A673 (cell line): ENCODE data around the gene PIK3R6. TPM values are rescaled to one million over a fixed set of nuclear protein-coding genes. Genes with fewer than 3 reads are reported as not detected.
"Not testable (repeated sequence)": the region's sequence is repeated elsewhere in the genome, so short reads cannot be mapped to it uniquely, and the experiment has no call there.

Source experiments
- BruUV-seq: library from RNA; stranded (reverse); fragments of 400-500 nt; replicated peaks from 2 replicates; lab custom pipeline; 2021; lab: Mats Ljungman, UMichigan
- CTCF ChIA-PET: fragments of 300-600 bp; sonication (Branson Sonifier 250); formaldehyde crosslinking; loops from one replicate; lab custom pipeline; 2022; ENCODE audit warnings: antibody characterized with exemption; lab: Charles Lee
- POLR2A ChIA-PET: fragments of 300-600 bp; sonication (Branson Sonifier 250); formaldehyde crosslinking; loops from one replicate; lab custom pipeline; 2022; ENCODE audit warnings: antibody characterized with exemption; ENCODE audit not compliant: low non-redundant PET; lab: Charles Lee
- DNase-seq: peaks from one replicate; pipeline ENCODE4 v3.0.0-alpha.2; 2015; ENCODE audit warnings: low spot score
- H3K27ac ChIP-seq: fragments of 200-600 bp; sonication (generic); 2 replicates; pipeline ENCODE4 v1.5.1; 2016; ENCODE audit warnings: mixed run types, low read depth, mild to moderate bottlenecking, mixed read lengths, antibody characterized with exemption, low read length; ENCODE audit not compliant: poor library complexity, severe bottlenecking
- H3K27me3 ChIP-seq: fragments of 200-600 bp; sonication (generic); replicated peaks from 2 replicates; pipeline ENCODE4 v1.6.1; 2017; ENCODE audit warnings: mixed run types, low read depth, mild to moderate bottlenecking, mixed read lengths, antibody characterized with exemption, low read length; ENCODE audit not compliant: insufficient read depth, poor library complexity
- H3K36me3 ChIP-seq: fragments of 200-600 bp; sonication (generic); 2 replicates; pipeline ENCODE4 v1.6.1; 2016; ENCODE audit warnings: mixed run types, mild to moderate bottlenecking, mixed read lengths, antibody characterized with exemption, low read length; ENCODE audit not compliant: insufficient read depth, poor library complexity, severe bottlenecking
- H3K4me1 ChIP-seq: fragments of 200-600 bp; sonication (generic); 2 replicates; pipeline ENCODE4 v1.6.1; 2017; ENCODE audit warnings: mixed run types, mild to moderate bottlenecking, mixed read lengths, antibody characterized with exemption, low read length; ENCODE audit not compliant: insufficient read depth, poor library complexity, severe bottlenecking
- H3K4me3 ChIP-seq: fragments of 200-600 bp; sonication (generic); 2 replicates; pipeline ENCODE4 v1.5.1; 2016; ENCODE audit warnings: low read depth, mixed run types, mild to moderate bottlenecking, mixed read lengths, low read length; ENCODE audit not compliant: poor library complexity, severe bottlenecking
- H3K9me3 ChIP-seq: fragments of 200-600 bp; sonication (generic); 2 replicates; pipeline ENCODE4 v1.6.1; 2016; ENCODE audit warnings: mixed run types, low read depth, mild to moderate bottlenecking, mixed read lengths, antibody characterized with exemption, low read length; ENCODE audit not compliant: poor library complexity, severe bottlenecking
- EZH2 ChIP-seq: fragments of 200-600 bp; sonication (generic); IDR thresholded peaks from 2 replicates; pipeline ENCODE4 v1.6.1; 2017; ENCODE audit warnings: borderline replicate concordance, low read depth, mild to moderate bottlenecking, mixed read lengths, antibody characterized with exemption, low read length; ENCODE audit not compliant: poor library complexity, severe bottlenecking
- intact Hi-C: fragments of 100-400 bp; cut with micrococcal nuclease; formaldehyde crosslinking; loops from one replicate; pipeline ENCODE4 v1.10.0; 2022; ENCODE audit not compliant: unreplicated experiment
- total RNA-seq: library from RNA; stranded (reverse); gene quantifications from 2 replicates; pipeline ENCODE4 v1.2.3, GENCODE V29; 2021
- TF ChIP-seq, protein P1 (sequence below): fragments of 300-800, 200-600 bp; sonication (generic); conservative IDR thresholded peaks from 2 replicates; pipeline ENCODE4 v1.5.1; 2017; ENCODE audit warnings: low read depth, mild to moderate bottlenecking, antibody characterized with exemption, low read length, moderate library complexity, mixed read lengths

Gene PIK3R6
- total RNA-seq, 1 experiment from 2014 or later: not detected

DNA sequence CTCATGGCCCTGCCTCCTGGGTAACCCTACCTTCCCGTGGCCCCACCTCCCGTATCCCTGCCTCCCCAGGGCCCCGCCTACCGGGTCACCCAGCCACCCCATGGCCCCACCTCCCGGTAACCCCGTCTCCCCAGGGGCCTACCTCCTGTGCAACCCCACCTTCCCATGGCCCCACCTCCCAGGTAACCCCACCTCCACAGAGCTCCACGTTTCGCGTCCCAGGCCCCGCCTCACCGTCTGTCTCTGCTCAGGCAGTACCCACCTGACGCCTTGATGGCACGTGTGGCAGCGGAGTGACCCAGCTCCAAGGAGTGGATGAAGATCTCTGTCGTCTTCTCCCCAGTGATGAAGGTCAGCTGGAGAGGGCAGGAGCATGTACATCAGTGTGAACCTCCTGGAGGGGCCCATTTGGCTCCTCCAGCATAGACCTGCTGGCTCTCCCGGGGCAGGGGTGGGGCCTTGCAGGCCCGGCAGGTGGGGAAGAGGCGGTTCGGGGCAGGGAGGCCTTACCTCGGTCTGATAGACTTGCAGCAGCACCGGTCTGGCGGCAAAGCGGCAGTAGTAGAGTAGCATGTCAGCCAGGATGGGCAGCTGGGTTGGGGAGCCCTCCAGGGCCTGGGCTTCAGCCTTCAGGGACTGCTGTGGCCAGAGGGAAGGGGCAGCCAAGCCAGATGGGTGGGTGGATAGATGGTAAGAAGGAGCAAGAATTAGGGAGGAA lies 18.7 kb upstream of the PIK3R6 start:
- Histone ChIP-seq H3K36me3 (no peaks in the 10 kb centered on the region), H3K4me1 (no peaks in the 10 kb centered on the region), H3K27me3 (no peaks in the 10 kb centered on the region), H3K9me3 (no peaks in the 10 kb centered on the region), H3K4me3 (no peak overlapping the region), H3K27ac (no peak overlapping the region)
- intact Hi-C loops: no loop called here
- TF ChIP-seq, protein P1, sequence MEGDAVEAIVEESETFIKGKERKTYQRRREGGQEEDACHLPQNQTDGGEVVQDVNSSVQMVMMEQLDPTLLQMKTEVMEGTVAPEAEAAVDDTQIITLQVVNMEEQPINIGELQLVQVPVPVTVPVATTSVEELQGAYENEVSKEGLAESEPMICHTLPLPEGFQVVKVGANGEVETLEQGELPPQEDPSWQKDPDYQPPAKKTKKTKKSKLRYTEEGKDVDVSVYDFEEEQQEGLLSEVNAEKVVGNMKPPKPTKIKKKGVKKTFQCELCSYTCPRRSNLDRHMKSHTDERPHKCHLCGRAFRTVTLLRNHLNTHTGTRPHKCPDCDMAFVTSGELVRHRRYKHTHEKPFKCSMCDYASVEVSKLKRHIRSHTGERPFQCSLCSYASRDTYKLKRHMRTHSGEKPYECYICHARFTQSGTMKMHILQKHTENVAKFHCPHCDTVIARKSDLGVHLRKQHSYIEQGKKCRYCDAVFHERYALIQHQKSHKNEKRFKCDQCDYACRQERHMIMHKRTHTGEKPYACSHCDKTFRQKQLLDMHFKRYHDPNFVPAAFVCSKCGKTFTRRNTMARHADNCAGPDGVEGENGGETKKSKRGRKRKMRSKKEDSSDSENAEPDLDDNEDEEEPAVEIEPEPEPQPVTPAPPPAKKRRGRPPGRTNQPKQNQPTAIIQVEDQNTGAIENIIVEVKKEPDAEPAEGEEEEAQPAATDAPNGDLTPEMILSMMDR: no peak
- TF ChIP-seq EZH2: no peak
- POLR2A ChIA-PET: no interaction called here
- BruUV-seq: no TSS peak
- CTCF ChIA-PET: no interaction called here
- no peak for DNase-seq

DNA sequence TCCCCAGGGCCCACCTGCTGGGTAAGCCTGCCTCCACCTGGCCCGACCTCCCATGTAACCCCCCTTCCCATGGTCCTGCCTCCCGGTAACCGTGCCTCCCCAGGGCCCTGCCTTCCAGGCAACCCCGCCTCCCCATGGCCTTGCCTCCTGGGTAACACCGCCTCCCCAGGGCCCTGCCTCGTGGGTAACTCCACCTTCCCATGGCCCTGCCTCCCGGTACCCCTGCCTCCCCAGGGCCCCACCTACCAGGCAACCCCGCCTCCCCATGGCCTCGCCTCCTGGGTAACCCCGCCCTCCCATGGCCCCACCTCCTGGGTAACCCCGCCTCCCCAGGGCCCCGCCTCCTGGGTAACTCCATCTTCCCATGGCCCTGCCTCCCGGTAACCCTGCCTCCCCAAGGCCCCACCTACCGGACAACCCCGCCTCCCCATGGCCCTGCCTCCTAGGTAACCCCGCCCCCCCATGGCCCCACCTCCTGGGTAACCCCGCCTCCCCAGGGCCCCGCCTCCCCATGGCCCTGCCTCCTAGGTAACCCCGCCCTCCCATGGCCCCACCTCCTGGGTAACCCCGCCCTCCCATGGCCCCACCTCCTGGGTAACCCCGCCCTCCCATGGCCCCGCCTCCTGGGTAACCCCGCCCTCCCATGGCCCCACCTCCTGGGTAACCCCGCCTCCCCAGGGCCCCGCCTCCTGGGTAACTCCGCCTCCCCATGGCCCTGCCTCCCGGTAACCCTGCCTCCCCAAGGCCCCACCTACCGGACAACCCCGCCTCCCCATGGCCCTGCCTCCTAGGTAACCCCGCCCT lies 17.9 kb upstream of the PIK3R6 start:
- H3K36me3 ChIP-seq, H3K4me3 ChIP-seq, POLR2A ChIA-PET, DNase-seq, BruUV-seq, H3K4me1 ChIP-seq, H3K9me3 ChIP-seq, H3K27me3 ChIP-seq, CTCF ChIA-PET, H3K27ac ChIP-seq, intact Hi-C loops: not testable (repeated sequence)

DNA sequence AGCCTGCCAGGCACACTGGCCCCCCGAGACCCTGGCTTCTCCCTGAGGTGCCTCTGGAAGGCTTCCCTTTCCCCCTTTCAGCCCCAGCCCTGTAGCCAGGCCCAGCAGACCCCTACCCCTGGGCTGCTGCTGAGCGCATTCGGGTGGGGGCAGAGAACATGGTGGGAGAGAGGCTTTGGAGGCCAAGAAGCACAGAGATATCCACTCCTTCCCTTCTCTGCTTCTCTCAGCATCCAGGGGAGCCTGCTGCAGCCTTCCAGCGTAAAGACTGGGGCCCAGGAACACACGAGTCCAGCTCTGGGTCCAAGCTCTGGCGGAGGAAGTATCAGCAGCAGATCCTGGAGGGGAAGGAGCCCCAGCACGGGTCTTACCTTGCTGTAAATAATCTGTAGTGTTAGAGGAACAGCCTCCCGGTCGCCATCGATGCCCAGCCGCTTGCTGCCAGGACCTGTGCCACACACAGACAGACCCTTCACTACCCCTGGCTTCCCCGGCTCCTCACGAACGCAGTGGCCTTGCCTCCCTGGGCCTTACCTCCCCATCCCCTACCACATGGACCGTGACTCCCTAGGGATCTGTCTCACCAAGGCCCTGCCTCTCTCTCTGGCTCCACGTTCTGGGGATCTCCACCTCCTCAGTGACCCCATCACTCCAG lies 17.0 kb upstream of the PIK3R6 start:
- Histone ChIP-seq H3K27ac (no peak overlapping the region), H3K36me3 (no peaks in the 10 kb centered on the region), H3K27me3 (no peaks in the 10 kb centered on the region), H3K9me3 (no peaks in the 10 kb centered on the region), H3K4me1 (no peaks in the 10 kb centered on the region), H3K4me3 (no peak overlapping the region)
- intact Hi-C loops: no loop called here
- CTCF ChIA-PET: no interaction called here
- POLR2A ChIA-PET: no interaction called here
- DNase-seq: no peak
- TF ChIP-seq EZH2: no peak
- TF ChIP-seq, protein P1: no peak
- no TSS peak for BruUV-seq
